A673 (cell line): ENCODE data around the gene SCRT2. TPM values are rescaled to one million over a fixed set of nuclear protein-coding genes. Genes with fewer than 3 reads are reported as not detected.
"Not testable (repeated sequence)": the region's sequence is repeated elsewhere in the genome, so short reads cannot be mapped to it uniquely, and the experiment has no call there.

Source experiments
- BruUV-seq: library from RNA; stranded (reverse); fragments of 400-500 nt; replicated peaks from 2 replicates; lab custom pipeline; 2021; lab: Mats Ljungman, UMichigan
- CTCF ChIA-PET: fragments of 300-600 bp; sonication (Branson Sonifier 250); formaldehyde crosslinking; loops from one replicate; lab custom pipeline; 2022; ENCODE audit warnings: antibody characterized with exemption; lab: Charles Lee
- POLR2A ChIA-PET: fragments of 300-600 bp; sonication (Branson Sonifier 250); formaldehyde crosslinking; loops from one replicate; lab custom pipeline; 2022; ENCODE audit warnings: antibody characterized with exemption; ENCODE audit not compliant: low non-redundant PET; lab: Charles Lee
- DNase-seq: peaks from one replicate; pipeline ENCODE4 v3.0.0-alpha.2; 2015; ENCODE audit warnings: low spot score
- H3K27ac ChIP-seq: fragments of 200-600 bp; sonication (generic); 2 replicates; pipeline ENCODE4 v1.5.1; 2016; ENCODE audit warnings: mixed run types, low read depth, mild to moderate bottlenecking, mixed read lengths, antibody characterized with exemption, low read length; ENCODE audit not compliant: poor library complexity, severe bottlenecking
- H3K27me3 ChIP-seq: fragments of 200-600 bp; sonication (generic); replicated peaks from 2 replicates; pipeline ENCODE4 v1.6.1; 2017; ENCODE audit warnings: mixed run types, low read depth, mild to moderate bottlenecking, mixed read lengths, antibody characterized with exemption, low read length; ENCODE audit not compliant: insufficient read depth, poor library complexity
- H3K36me3 ChIP-seq: fragments of 200-600 bp; sonication (generic); 2 replicates; pipeline ENCODE4 v1.6.1; 2016; ENCODE audit warnings: mixed run types, mild to moderate bottlenecking, mixed read lengths, antibody characterized with exemption, low read length; ENCODE audit not compliant: insufficient read depth, poor library complexity, severe bottlenecking
- H3K4me1 ChIP-seq: fragments of 200-600 bp; sonication (generic); 2 replicates; pipeline ENCODE4 v1.6.1; 2017; ENCODE audit warnings: mixed run types, mild to moderate bottlenecking, mixed read lengths, antibody characterized with exemption, low read length; ENCODE audit not compliant: insufficient read depth, poor library complexity, severe bottlenecking
- H3K4me3 ChIP-seq: fragments of 200-600 bp; sonication (generic); 2 replicates; pipeline ENCODE4 v1.5.1; 2016; ENCODE audit warnings: low read depth, mixed run types, mild to moderate bottlenecking, mixed read lengths, low read length; ENCODE audit not compliant: poor library complexity, severe bottlenecking
- H3K9me3 ChIP-seq: fragments of 200-600 bp; sonication (generic); 2 replicates; pipeline ENCODE4 v1.6.1; 2016; ENCODE audit warnings: mixed run types, low read depth, mild to moderate bottlenecking, mixed read lengths, antibody characterized with exemption, low read length; ENCODE audit not compliant: poor library complexity, severe bottlenecking
- EZH2 ChIP-seq: fragments of 200-600 bp; sonication (generic); IDR thresholded peaks from 2 replicates; pipeline ENCODE4 v1.6.1; 2017; ENCODE audit warnings: borderline replicate concordance, low read depth, mild to moderate bottlenecking, mixed read lengths, antibody characterized with exemption, low read length; ENCODE audit not compliant: poor library complexity, severe bottlenecking
- intact Hi-C: fragments of 100-400 bp; cut with micrococcal nuclease; formaldehyde crosslinking; loops from one replicate; pipeline ENCODE4 v1.10.0; 2022; ENCODE audit not compliant: unreplicated experiment
- total RNA-seq: library from RNA; stranded (reverse); gene quantifications from 2 replicates; pipeline ENCODE4 v1.2.3, GENCODE V29; 2021
- TF ChIP-seq, protein P1 (sequence below): fragments of 300-800, 200-600 bp; sonication (generic); conservative IDR thresholded peaks from 2 replicates; pipeline ENCODE4 v1.5.1; 2017; ENCODE audit warnings: low read depth, mild to moderate bottlenecking, antibody characterized with exemption, low read length, moderate library complexity, mixed read lengths

SCRT2 gene
- total RNA-seq, 1 experiment from 2014 or later = 0.69 TPM

GRCh38 chr20:694496-694895 lies 18.9 kb upstream of the SCRT2 start:
- intact Hi-C loops = no loop called here
- no peak for TF ChIP-seq EZH2
- TF ChIP-seq, protein P1, sequence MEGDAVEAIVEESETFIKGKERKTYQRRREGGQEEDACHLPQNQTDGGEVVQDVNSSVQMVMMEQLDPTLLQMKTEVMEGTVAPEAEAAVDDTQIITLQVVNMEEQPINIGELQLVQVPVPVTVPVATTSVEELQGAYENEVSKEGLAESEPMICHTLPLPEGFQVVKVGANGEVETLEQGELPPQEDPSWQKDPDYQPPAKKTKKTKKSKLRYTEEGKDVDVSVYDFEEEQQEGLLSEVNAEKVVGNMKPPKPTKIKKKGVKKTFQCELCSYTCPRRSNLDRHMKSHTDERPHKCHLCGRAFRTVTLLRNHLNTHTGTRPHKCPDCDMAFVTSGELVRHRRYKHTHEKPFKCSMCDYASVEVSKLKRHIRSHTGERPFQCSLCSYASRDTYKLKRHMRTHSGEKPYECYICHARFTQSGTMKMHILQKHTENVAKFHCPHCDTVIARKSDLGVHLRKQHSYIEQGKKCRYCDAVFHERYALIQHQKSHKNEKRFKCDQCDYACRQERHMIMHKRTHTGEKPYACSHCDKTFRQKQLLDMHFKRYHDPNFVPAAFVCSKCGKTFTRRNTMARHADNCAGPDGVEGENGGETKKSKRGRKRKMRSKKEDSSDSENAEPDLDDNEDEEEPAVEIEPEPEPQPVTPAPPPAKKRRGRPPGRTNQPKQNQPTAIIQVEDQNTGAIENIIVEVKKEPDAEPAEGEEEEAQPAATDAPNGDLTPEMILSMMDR = no peak
- Histone ChIP-seq H3K27ac (no peak overlapping the region), H3K9me3 (no peaks in the 10 kb centered on the region), H3K4me3 (no peak overlapping the region), H3K4me1 (no peaks in the 10 kb centered on the region), H3K36me3 (no peaks in the 10 kb centered on the region), H3K27me3 (peaks cover 16% of the 10 kb centered on the region)
- ChIA-PET CTCF (no interaction called here), POLR2A (no interaction called here)
- no TSS peak for BruUV-seq
- DNase-seq = no peak

- BruUV-seq, H3K4me1 ChIP-seq, H3K4me3 ChIP-seq, H3K27ac ChIP-seq, H3K9me3 ChIP-seq, intact Hi-C loops, DNase-seq, POLR2A ChIA-PET, CTCF ChIA-PET, H3K36me3 ChIP-seq: not testable (repeated sequence)
- H3K27me3 ChIP-seq = peaks cover 16% of the 10 kb centered on the region
Observed at GRCh38 chr20:693786-694185, 18.2 kb upstream of the SCRT2 start.

GRCh38 chr20:692044-692443 lies 16.4 kb upstream of the SCRT2 start:
- TF ChIP-seq, protein P1 = no peak
- no peak for TF ChIP-seq EZH2
- H3K27me3 ChIP-seq = peaks cover 30% of the 10 kb centered on the region
- H3K4me1 ChIP-seq = no peaks in the 10 kb centered on the region
- H3K27ac ChIP-seq = no peak overlapping the region
- intact Hi-C loops = no loop called here
- H3K4me3 ChIP-seq = no peak overlapping the region
- POLR2A ChIA-PET = no interaction called here
- H3K36me3 ChIP-seq = no peaks in the 10 kb centered on the region
- BruUV-seq = no TSS peak
- DNase-seq = no peak
- CTCF ChIA-PET = no interaction called here
- H3K9me3 ChIP-seq = no peaks in the 10 kb centered on the region

DNA sequence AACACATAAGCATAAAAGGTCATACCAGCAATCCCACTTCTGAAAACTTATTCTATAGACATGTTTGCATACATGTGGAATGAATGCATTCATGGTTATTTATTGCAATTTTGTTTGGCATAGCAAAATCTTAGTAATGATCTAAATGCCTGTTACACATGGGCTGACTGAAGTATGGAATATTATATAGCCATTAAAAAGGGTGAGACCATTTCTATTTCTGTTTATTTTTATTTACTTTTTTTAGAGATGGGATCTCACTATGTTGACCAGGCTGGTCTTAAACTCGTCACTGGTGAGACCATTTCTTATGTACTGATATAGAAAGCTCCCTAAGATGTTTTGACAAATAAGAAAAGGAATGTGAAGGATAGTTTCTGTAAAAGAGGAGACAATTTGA lies 14.3 kb upstream of the SCRT2 start:
- CTCF ChIA-PET = no interaction called here
- no TSS peak for BruUV-seq
- H3K9me3 ChIP-seq = no peaks in the 10 kb centered on the region
- no peak overlapping the region for H3K4me3 ChIP-seq
- POLR2A ChIA-PET = no interaction called here
- no peaks in the 10 kb centered on the region for H3K36me3 ChIP-seq
- H3K27ac ChIP-seq = no peak overlapping the region
- DNase-seq = no peak
- no peaks in the 10 kb centered on the region for H3K4me1 ChIP-seq
- intact Hi-C loops = no loop called here
- TF ChIP-seq, protein P1 = no peak
- no peak for TF ChIP-seq EZH2
- peaks cover 24% of the 10 kb centered on the region for H3K27me3 ChIP-seq
